ENCODE data around the gene FDXR.
A peak's percentile ranks its signal among the peaks of the same experiment; 100 is the strongest.

The FDXR gene

DNA sequence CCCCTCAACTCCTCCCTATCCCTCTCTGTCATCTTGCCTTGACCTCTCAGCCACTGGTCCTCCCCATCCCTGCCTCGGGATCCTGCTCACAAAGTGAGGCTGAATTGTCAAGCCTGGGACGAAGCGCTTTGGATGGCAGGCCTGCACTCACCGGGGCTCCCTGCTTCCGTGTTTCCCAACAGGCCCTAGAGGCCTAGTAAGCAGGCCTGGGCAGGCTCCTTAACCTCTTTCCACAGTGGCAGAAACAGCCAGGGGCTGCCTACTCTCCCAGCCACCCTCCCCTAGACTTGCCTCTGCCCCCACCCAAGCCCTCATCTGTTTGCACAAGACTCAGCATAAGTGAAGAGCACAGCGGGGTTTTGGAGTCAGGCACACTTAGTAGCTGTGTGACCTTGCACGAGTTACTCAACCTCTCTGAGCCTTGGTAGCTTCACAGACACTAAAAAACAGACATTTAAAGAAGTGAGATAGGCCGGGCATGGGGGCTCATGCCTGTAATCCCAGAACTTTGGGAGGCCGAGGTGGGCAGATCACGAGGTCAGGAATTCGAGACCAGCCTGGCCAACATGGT is 25.7 kb upstream of the FDXR start:
- DNase-seq (ENCODE audit: low read depth), result no peak

DNA sequence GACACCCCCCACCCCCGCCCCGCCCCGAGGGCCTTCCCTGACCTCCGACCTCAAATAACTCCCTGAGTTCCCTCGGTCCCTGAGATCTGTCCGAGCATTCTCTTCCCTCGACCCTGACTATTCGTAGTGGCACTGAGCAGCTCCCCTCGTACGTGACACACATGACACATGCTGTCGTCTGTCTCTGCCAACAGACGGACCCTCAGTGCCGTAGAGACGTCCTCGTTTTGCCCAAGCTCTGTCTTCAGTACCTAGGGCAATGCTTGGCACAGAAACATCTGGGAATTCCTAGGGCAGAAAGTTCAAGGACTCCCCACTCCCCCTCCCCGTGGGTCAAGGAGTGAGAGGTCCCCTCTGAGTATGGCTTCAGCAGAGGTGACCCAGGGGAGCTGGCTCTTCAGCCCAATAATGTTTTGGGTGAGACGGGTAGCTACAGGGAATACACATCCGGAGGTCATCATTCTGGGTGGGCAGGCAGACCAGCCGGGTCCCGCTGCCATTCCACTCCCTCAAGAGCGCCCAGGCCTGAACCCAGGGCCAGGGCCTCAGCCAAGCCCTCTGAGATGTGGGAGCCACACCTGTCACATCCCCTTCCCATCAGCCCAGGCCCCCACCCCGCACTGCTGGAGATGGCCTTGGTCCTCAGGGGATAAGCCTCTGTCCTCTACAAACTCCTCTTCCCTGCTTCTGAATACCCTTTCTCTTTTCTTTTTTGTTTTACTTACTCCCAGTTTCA is 21.3 kb upstream of the FDXR start:
- DNase-seq (ENCODE audit: low read depth), result no peak

DNA sequence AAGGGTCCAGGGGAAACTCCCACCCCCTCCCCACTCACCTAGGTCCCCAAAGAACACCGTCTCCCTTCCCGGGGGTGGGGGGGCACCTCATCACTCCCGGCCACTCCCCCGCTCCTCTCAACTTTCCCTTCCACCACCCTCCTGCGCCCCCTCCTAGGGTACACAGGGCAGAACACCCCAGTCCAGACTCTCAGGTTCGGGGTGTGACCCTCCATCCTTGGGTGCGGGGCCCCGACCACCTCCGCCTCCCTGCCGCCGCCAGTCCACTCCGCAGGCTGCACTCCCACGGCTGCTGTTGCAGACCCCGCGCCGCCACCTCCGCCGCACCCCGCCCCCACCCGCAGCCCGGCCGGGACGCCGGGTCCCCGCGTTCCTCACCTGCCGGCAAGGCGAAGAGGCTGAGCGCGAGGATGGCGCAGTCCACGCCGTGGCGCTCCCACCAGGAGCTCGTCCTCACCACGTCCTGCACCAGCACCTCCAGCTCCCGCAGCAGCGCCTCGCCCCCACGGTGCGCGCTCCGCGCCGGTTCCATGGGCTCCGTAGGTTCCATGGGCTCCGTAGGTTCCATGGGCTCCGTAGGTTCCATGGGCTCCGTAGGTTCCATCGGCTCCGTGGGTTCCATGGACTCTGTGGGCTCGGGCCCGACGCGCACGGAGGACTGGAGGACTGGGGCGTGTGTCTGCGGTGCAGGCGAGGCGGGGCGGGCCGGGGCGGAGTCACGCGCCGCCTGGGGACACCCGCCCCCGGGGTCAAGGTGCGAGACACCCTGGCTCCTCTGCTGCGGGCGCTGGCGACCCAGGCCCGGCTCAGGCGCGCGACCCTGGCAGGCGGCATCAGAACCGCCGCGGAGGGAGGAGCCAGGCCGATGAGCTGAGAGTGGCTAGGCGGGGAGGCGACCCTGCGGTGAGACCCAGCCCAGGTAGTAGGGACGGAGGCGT is 20.4 kb upstream of the FDXR start, which contains the start of gene FADS6:
FADS6 (minus strand) TSS at position 660 of the 938 bp plus-strand sequence; CDS start at position 622, 38 bp downstream.
- DNase-seq (ENCODE audit: low read depth), result no peak

DNA sequence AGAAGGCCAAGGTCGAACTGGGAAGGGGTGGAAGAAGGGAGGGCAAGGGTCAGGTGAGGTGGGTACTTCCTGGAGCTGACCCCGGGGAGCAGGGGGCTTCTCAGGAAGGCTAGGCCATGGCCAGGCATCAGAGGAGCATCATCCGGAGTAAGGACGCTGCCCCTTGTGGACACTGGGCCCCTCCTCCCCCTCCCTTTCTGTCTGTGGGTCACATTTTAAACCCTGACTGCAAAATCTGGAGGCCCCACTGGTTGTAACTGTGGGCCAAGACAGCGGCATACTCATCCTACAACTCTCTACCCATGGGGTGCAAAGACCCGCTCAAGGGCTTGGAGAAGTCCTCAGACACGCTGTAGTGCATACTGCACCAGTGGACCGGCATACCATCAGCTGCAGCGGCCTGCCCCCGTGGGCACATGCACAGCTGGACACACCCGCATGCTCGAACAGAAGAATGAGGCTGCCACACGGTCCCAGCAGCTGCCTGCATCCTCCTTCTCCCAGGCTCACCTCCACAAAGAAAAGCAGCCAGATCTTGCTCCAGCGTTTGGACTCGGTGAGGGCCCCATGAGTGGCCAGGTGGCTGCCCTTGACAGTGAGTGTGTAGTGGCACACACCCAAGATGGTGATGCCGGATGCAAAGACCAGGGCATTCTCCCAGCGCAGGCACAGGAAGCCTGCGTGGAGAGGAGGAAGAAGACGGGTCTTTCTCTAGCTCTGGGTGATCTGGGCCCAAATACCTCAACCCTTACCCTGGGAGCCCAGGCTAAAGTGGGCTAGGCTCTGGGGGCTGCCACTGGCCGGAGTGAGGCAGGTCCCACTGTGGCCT is 19.4 kb upstream of the FDXR start:
- DNase-seq (ENCODE audit: low read depth), result no peak

DNA sequence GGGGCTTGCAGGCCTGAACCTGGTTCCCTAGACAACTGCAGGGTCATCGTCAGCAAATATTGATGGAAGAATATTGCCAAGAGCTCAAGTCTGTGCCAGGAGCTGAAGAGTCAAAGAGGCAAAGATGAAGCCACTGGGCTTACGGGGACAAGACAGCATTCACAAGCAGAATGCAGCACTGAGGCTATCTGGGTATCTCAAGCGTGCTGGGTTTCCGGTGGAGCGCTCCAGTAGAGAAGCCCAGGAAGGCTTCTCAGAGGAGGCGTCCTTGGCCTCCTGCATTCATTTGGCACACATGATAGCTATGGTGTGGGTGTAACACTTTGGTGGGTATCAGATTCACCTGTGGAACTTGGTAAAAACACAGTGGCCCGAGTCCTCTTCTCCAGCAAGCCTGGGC is 17.8 kb upstream of the FDXR start:
- DNase-seq (ENCODE audit: low read depth), result no peak

DNA sequence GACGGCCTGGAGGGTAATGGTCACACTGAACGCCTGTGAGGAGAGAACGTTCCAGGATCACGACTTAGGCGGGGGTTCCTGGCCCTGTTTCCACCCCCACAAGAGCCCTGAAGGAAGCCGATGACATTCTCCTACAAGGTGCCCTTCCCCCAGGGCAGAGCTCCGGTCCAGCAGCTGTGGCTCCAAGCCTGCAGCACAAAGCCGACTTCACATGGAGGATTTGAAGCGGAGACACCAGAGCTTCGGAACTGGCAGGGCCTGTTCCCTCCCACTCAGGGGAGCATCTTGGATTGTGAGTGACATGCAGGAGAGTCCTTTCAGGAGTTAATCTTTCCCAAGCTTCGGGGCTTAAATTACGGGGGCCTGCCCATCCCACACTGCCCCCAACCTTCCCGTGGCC is 15.7 kb upstream of the FDXR start:
- no peak for DNase-seq (ENCODE audit: low read depth)

DNA sequence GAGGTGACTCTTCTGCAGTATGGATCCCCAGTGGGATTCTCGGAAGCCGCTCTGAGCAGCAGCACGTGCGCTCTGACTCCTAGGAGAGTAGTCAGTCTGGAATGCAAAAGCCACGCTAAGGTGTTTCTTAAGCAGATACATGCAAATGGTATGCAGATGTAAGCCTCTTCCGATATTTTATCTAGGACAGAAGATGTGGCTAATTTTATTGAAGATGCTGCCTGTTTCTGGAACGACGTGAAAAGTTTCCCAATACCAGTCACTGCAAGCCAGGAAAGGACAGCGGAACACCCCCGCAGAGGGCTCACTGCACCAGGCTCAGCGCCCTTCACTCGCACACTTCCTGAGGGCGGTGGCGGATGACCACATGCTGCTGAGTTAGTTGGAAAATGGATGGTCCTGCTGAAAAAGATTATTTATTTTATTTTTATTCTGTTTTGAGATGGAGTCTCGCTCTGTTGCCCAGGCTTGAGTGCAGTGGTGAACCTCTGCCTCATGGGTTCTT is 10.5 kb upstream of the FDXR start:
- no peak for DNase-seq (ENCODE audit: low read depth)

DNA sequence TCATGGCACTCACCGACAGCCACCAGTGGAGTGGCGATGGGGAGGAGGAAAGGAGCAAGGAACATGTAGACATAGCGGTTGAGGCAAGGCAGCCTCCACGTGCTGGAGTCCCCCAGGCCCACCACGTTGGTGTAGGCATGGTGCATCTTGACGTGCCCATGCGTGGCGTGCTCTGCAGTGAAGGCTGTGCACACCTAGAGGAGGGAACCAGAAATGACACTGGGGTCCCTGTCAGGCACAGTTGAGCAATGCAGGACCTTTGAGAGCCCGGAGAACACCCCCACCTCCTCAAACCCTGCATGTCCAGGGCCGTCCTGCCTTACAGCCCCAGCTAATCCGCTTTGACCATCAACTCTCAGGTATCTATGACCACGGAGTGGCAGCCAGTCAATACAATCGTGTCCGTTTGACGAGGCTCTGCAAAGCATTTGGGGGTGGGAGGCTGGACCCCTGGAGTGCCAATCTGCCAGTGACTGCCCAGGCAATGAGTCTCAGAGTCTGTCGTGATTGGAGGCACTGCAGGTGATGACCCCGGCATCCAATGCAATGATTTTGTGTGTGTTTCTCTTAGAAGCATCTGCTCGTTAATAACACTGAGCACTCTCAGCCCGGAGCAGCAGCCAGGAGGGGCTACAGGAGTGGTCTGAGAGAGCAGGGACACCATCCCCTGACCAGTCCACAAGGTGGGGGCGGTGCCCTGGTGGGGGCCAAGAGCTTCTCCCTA is 9.9 kb upstream of the FDXR start:
- no peak for DNase-seq (ENCODE audit: low read depth)

DNA sequence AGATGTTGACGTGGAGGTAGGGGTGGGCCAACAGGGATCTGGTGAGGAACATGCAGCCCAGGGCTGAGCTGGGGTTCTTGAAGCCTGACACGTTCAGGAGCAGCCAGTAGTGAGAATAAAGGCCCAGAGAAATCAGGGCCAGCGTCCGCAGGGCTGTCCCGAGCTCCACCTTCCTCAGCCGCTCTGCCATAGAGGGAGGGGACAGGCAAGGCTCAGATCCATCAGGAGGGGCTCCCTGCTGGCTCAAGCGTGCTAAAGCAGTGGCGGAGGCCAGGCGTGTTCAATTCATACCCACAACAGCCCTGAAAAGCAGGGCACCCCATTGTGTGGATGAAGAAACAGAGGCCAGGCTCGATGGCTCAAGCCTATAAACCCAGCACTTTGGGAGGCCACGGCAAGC is 8.3 kb upstream of the FDXR start:
- DNase-seq (ENCODE audit: low read depth), result no peak

DNA sequence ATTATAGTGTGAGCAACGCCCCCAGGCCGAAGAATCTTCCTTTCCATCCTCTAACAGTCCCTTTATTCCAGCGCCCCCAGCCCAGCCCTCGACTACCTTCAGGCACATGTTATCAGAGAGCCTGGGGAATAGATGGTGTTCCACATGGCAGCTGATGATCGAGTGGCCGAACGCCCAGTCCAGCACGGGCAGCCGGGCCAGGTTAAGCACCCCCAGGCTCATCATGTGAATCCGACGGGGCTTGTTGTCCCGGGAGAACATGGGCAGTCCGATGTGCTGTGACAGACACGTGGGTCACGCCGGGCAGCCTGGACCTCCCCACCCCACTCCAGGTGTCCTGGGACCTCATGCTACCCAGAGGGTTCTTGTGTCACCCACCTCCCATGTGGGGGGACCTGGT is 6.5 kb upstream of the FDXR start:
- no peak for DNase-seq (ENCODE audit: low read depth)

DNA sequence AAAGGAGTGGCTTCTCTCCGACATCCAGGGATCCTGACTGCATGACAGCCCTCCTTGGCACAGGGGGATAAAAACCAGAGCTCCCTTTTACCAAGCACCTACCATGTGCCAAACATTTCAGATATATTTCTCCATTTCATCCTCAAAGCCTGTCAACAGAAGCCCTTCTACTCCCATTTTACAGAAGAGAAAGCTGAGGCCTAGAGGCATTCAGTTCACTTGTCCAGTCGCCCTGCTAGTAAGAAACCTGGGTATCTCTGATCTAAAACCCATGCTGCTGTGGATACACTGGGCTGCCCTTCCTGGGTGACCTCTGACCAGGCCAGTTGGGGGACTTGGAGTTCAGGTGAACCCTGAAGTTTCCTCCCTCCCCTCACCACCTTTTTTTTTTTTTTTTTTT is 5.9 kb upstream of the FDXR start:
- DNase-seq (ENCODE audit: low read depth), result no peak

DNA sequence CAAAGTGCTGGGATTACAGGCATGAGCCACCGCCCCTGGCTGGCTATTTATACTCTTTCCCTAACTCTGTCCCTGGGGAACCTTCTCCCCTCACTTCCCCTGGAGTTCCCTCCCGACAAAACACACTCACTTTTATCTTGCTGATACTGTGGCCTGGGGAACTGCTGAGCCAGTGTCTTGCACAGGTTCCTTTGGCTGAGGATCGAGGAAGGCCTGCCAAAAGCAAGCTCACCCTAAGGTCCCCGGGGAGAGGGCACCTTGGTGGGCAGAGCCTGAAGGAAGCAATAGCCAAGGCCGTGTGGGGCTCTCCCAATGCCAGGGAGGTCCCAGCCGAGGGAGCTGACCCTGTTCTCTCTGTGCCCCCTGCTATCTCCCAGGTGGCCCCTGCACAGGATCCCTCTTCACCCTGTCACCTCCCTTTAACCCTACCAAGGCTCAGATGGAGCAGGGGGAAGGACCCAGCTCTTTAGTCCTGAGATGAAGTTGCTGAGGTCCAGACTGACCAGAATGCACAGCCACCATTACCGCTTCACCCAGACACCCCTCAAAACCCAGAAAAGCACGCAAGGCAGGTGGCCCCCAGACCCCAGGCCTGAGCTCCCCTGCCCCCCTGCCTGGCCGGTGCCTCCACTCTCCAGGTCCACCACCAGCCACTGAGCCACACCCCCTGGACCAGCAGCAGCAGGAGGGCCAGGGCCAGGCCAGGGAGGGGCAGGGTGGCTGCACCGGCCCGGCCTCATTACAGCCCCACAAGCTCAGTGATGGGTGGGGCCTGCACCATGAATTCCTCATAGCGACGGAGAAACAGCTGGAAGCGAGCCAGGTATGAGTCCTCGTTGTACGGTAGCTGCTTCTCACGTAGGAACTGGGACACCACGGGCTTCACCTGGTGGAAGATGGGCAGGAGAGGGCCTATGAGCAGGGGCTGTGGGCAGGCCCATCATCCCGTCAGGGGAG is 5.1 kb upstream of the FDXR start:
- no peak for DNase-seq (ENCODE audit: low read depth)

DNA sequence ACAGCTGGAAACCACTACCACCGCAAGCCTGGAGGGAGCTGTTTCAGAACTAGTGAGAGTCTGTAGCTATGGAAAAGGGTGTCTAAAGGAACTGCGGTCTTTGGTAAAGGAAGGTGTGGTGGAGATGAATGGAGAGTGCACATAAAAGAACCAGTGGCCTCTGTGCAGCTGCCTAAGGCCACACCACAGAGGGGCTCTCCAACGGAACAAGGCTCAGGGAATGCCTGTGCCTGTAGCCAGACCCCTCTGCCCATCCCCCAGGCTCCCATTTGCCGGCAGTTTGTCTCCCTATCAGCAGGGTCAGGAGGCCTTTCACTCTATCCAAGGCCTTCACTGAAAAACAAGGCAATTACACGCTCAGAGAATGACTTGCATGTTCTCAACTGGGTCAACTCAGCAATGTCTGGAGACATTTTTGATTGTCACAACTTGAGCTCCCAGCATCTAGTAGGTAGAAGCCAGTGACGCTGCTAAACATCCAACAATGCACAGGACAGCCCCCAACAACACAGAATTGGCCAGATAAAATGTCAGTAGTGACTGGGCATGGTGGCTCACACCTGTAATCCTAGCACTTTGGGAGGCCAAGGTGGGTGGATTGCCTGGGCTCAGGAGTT is 3.3 kb upstream of the FDXR start:
- DNase-seq (ENCODE audit: low read depth), result no peak

DNA sequence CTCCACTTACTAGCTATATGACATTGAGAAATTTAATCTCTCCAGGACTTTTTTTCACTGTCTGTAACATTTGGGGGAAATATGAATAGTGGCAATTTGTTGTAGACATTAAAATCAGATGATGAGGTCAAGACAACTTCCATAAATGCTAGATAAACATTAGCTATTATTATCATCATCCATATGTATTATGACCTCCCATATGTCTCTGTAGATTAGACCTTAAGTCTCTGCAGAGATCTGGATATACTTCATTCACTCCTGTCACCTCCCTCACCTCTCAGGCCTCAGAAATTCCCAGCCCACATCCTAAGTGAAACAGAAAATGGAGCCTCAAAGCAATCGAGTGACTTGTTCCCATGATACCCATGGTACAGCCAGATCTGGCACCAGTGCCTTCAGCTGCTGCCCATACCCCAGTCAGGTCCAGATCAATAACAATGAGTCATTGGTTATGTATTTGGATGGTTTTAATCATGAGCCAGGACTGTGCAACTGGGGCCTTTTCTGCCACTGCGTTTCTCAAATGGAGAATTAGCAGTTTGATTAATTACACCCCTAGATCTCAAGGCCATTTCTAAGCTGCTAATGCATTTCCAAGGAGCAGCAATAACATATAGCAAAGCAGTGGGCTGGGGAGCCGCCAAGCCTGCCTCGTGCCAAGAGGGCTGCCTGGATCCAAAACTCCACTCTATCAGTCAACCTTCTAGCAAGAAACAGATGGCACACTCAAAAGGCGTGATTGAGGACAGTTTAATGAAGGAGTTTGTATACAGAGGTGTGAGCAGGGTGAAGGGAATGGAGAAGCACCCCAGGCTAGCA is 2.6 kb upstream of the FDXR start:
- no peak for DNase-seq (ENCODE audit: low read depth)

DNA sequence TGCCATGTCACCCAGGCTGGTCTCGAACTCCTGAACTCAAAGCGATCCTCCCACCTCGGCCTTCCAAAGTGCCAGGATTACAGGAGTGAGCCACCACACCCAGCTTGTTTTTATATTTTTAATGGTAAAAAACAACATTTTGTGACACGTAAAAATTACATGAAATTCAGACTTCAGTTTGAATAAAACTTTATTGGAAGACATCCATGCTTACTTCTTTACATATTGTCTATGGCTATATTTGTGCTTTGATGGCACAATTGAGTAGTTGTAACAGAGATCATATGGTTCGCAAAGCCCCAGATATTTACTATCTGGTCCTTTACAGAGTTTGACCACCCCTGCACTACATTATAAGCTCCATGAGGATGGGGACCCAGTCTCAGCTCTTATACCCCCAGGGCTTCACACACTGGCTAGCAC is 1.8 kb upstream of the FDXR start:
- DNase-seq (ENCODE audit: low read depth), result no peak

DNA sequence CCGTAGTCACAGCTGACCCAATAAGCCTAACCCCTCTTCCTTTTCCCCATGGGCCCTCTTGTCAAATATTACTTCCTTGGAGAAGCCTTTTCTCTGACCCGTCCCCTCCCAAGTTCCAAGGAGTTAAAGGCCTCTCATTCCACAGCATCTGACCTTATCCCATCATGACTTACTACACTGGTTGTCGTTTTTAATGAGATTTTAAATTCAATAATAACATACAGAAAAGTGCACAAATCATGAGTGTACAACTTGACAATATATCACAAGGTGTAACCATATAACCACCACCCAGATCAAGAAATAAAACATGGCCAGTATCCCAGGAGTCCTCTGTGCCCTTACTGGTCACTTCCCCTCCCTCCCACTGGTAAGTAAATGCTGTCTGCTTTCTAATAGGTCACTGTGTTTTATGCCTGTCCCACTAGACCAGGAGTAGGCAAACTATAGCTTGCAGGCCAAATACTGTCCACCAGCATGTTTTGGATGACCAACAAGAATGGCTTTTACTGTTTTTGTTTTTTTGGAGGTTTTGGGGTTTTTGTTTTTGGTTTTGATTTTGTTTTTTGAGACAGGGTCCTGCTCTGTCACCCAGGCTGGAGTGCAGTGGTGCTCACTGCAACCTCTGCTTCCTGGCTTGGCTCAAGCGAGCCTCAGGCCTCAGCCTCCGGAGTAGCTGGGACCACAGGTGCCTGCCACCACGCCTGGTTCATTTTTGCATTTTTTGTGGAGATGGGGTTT is 1.2 kb upstream of the FDXR start:
- DNase-seq (ENCODE audit: low read depth), result no peak

DNA sequence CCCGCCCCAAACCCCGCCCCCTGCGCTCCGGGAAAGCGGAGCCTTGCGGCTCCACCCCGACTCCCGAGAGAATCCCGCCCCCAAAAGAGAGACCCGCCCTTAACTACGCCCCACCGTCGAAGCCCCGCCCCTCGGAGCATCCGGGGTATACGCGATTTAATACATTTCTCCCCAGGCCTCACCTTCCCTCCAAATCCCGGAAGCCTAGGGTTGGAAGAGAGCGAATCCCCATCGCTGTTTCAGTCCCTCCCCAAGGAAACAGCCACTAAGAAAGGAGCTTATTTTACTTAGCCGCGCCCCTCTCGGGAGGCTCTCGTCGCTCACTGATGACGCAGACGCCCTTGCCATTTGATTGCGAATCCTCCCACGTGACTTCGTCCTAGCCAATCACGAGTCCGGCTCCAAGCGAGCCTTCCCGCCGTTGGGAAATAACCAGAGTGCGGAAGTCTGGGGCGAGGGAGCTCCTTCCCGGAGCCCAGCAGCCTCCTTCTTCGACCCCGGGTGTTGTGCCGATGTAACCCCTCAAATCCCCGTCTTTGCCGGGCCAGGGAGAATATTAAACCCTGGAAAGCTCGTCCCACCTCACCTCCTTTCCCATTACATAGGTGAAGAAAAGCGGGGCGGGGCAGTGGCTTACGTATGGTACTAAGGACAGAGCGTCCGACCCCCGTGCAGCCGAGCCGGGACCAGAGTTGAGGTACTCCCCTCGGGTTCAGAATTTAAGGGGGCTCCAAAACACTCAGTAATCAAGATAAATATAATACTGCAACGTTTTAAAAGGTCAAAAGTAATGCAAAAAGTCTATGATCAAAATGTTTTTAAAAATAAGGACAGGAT is 461 bp upstream of the FDXR start:
- peak; percentile 99 for DNase-seq (ENCODE audit: low read depth)

Measured in stimulated activated CD8-positive, alpha-beta memory T cell treated with anti-CD3 and anti-CD28 coated beads, Interleukin-12 subunit alpha, Interleukin-12 subunit beta, amount 100 ng/mL, for 1 hour (primary cell).